ENCODE measurements around the gene KRTAP6-1. TPM values are rescaled to one million over a fixed set of nuclear protein-coding genes. Genes with fewer than 3 reads are reported as not detected.

Gene KRTAP6-1
- total RNA-seq, 1 donor from 2014 or later = not detected

DNA sequence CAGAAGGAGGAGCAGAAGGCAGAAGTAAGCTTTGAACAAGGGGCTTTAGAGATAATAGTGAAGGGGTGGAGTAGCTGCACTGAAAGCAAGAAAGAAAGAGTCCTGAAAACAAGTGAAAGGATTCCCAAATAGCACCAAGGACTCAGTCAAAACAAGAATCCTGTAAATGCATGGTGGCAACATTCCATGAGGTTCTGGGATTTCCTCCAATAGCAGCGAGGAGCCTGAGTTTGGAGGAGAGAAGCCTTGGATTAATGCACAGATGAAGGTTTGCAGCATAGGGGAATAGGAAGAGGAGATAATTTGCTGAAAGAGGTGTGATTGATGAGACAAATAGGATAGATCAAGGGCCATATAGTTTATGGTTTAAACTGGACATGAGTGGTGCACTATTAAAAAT lies 34.4 kb downstream of the KRTAP6-1 start:
- no peak for DNase-seq (ENCODE audit: low read depth, low spot score)

DNA sequence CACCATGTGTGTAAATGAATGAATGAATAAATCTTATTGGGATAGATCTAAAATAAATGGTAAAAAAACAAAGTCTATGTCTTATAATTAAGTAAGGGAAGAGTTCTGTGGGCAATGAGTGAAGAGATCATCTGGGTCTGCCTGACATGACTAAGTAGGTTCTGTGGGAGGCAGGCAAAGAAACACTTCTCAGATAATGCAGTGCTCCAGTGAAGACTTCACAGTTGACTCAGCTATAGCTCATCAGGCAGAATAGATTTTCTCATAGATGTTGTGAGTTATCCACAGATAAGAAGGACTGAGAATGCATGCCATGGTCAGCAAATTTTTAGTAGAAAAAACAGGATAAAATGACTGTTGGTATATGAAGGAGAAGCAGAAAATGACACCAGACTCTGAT lies 36.0 kb downstream of the KRTAP6-1 start:
- no peak for DNase-seq (ENCODE audit: low read depth, low spot score)

DNA sequence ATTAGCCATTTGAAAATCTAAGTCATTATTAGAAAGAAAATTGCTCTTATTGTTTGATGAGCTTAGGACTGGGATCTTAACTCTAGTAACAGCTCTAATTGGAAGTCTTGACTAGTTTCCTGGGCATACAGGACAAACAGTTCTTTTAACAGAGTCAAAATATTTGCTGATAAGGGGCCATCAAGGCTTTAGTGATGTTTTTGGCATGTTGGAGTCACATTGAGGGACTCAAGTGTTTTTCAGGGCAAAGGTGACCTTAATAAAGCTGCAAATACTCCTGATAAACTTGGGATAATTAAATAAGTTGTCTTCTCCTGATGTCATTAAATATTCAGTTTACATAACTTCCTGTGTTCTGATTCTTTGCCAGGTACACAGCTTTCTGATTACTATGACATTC lies 46.1 kb downstream of the KRTAP6-1 start:
- DNase-seq (ENCODE audit: low read depth, low spot score) = no peak

GRCh38 chr21:30563630-30564029 lies 50.1 kb downstream of the KRTAP6-1 start:
- no peak for DNase-seq (ENCODE audit: low read depth, low spot score)

Other genes starting within 250 kb of the KRTAP6-1 start
- gene KRTAP13-2, start 241.7 kb downstream of the KRTAP6-1 start, total RNA-seq = not detected in 2 replicates
- not detected in 2 replicates for gene KRTAP13-1, start 217.9 kb downstream of the KRTAP6-1 start, total RNA-seq
- gene KRTAP13-3, start 188.0 kb downstream of the KRTAP6-1 start, total RNA-seq = not detected in 2 replicates
- not detected in 2 replicates for gene KRTAP13-4, start 183.7 kb downstream of the KRTAP6-1 start, total RNA-seq
- not detected in 2 replicates for gene KRTAP15-1, start 173.7 kb downstream of the KRTAP6-1 start, total RNA-seq
- gene KRTAP19-1, start 133.6 kb downstream of the KRTAP6-1 start, total RNA-seq = not detected in 2 replicates
- gene KRTAP19-2, start 126.5 kb downstream of the KRTAP6-1 start, total RNA-seq = not detected in 2 replicates
- gene KRTAP19-3, start 121.9 kb downstream of the KRTAP6-1 start, total RNA-seq = not detected in 2 replicates
- not detected in 2 replicates for gene KRTAP19-4, start 116.8 kb downstream of the KRTAP6-1 start, total RNA-seq
- not detected in 2 replicates for gene KRTAP19-5, start 111.8 kb downstream of the KRTAP6-1 start, total RNA-seq
- not detected in 2 replicates for gene KRTAP19-6, start 72.1 kb downstream of the KRTAP6-1 start, total RNA-seq
- gene KRTAP19-7, start 52.6 kb downstream of the KRTAP6-1 start, total RNA-seq = not detected in 2 replicates
- not detected in 2 replicates for gene KRTAP22-2, start 23.5 kb downstream of the KRTAP6-1 start, total RNA-seq
- not detected in 2 replicates for gene KRTAP6-3, start 21.5 kb downstream of the KRTAP6-1 start, total RNA-seq
- not detected in 2 replicates for gene KRTAP6-2, start 15.0 kb downstream of the KRTAP6-1 start, total RNA-seq
- not detected in 2 replicates for gene KRTAP22-1, start 12.8 kb downstream of the KRTAP6-1 start, total RNA-seq
- not detected in 2 replicates for gene KRTAP20-1, start 2.5 kb upstream of the KRTAP6-1 start, total RNA-seq
- gene KRTAP20-4, start 6.7 kb upstream of the KRTAP6-1 start, total RNA-seq = not detected in 2 replicates
- gene KRTAP20-2, start 21.3 kb upstream of the KRTAP6-1 start, total RNA-seq = not detected in 2 replicates
- gene KRTAP20-3, start 28.9 kb upstream of the KRTAP6-1 start, total RNA-seq = not detected in 2 replicates
- gene KRTAP21-3, start 104.8 kb upstream of the KRTAP6-1 start, total RNA-seq = not detected in 2 replicates
- gene KRTAP21-2, start 133.3 kb upstream of the KRTAP6-1 start, total RNA-seq = not detected in 2 replicates
- not detected in 2 replicates for gene KRTAP21-1, start 141.5 kb upstream of the KRTAP6-1 start, total RNA-seq
- gene KRTAP8-1, start 199.3 kb upstream of the KRTAP6-1 start, total RNA-seq = not detected in 2 replicates
- not detected in 2 replicates for gene KRTAP7-1, start 215.8 kb upstream of the KRTAP6-1 start, total RNA-seq

All from pulmonary artery endothelial cell (primary cell).